NCI-H82 treated with DMSO at 0.1 percent for 48 hours (cell line): Measurements from ENCODE around the gene ADAM12.
"Not testable (repeated sequence)": the region's sequence is repeated elsewhere in the genome, so short reads cannot be mapped to it uniquely, and the experiment has no call there.

Experiments
- DNase-seq: peaks from one replicate; lab custom pipeline; 2025; ENCODE audit not compliant: unreplicated experiment; lab: John Stamatoyannopoulos, UW

Gene ADAM12

DNA sequence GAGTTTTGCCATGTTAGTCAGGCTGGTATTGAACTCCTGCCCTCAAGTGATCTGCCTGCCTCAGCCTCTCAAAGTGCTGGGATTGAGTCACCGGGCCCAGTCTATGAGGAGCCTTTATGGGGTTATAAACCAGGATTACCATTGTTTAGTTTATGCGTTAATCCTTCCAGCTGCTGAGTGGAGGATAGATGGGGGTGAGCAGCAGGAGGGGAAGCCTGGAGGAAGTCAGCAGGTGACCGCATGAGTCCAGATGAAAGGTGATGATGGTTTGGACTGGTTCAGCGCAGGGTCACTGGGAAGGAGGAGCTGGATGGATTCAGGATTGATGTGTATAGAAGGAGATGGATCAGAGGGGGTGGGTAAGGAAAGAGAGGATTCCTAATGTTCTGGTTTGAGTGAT lies 197.1 kb downstream of the ADAM12 start:
- DNase-seq = no peak

- no peak for DNase-seq
Measured at GRCh38 chr10:126188679-126189200, 199.5 kb downstream of the ADAM12 start.

DNA sequence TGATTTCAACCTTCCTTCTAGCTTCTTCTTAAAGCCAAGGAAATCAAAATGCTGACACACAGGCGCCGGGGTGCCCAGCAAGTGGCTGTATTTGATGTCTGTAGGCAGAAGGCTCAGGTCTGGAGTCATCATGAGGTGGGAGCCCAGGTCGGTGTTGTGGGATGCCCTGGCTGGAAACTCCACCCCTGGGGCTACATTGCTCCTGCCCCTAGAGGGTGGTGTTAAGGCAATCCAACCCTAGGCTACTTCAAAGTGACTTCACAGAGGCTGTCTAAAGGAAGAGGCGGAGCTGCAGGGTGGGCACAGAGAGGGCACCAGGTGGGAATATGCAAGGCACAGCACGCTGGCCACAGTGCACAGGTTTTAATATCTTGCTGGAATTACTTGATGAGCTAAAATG lies 200.9 kb downstream of the ADAM12 start:
- DNase-seq = no peak

GRCh38 chr10:126186766-126187165 lies 201.5 kb downstream of the ADAM12 start:
- no peak for DNase-seq

DNA sequence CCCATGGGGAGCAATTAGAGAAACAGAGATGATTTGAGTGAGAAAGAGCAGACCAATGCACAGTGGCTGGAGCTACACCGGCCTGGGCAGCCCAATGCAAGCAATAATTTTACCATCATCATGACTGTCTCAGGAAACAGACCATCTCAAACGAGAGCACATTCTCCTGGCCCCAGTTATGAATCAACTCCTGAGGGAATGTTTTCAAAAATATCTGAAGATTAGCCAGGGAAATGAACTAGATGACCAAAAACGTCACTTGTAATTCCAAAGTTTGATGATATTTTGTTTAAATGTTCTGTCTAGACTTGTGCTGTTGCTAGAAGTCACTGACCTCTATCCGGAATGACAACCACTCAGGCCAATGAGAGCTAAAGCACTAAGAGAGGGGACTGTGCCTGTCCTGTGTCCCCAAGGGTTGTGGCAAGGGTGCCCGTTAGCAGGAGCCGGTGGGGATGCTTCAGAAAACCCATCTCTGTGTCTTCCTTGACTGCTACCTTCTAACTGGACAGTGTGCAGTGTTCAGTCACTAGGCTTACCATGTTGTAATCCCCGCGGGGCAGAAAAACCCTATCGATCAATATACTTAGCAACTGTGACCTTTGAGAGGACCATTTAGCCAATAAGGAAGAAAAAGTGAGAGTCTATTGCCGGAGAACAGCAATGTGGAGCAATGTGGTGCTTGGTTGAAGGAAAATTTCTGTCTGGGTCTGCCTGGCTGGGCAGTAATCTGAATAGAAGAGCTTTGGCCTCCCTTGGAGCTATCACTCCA lies 202.4 kb downstream of the ADAM12 start:
- DNase-seq = no peak

GRCh38 chr10:126181626-126182025 lies 206.7 kb downstream of the ADAM12 start:
- no peak for DNase-seq

- no peak for DNase-seq
Measured at GRCh38 chr10:126179637-126180036, 208.6 kb downstream of the ADAM12 start.

- no peak for DNase-seq
Measured at GRCh38 chr10:126177417-126178030, 210.8 kb downstream of the ADAM12 start.

- DNase-seq = no peak
Measured at GRCh38 chr10:126175641-126176262, 212.5 kb downstream of the ADAM12 start.

DNA sequence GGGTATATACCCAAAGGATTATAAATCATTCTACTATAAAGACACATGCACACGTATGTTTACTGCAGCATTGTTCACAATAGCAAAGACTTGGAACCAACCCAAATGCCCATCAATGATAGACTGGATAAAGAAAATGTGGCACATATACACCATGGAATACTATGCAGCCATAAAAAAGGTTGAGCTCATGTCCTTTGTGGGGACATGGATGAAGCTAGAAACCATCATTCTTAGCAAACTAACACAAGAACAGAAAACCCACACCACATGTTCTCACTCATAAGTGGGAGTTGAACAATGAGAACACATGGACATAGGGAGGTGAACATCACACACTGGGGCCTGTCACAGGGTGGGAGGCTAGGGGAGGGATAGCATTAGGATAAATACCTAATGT lies 215.5 kb downstream of the ADAM12 start:
- not testable (repeated sequence) for DNase-seq

- DNase-seq = no peak
Measured at GRCh38 chr10:126171555-126171954, 216.7 kb downstream of the ADAM12 start.

DNA sequence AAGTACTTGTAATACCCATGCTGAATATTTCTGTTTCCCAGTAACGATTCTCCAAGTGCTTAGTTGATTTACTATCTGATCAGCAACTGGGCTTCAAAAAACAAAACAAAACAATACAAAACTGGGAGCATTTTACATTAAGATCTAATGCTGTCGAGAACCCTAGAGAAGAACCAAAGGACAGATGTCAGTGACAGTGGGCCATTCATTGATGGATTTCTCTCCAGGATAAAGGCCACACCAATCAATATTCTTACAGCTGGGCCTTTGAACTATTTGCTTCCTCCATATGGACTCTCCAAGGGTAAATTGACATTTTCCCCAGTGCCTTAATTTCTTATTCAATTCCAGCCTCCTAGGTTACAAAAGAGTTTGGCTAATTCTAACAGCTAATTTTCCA lies 217.5 kb downstream of the ADAM12 start:
- DNase-seq = no peak

- DNase-seq = no peak
Measured at GRCh38 chr10:126170371-126170770, 217.9 kb downstream of the ADAM12 start.

DNA sequence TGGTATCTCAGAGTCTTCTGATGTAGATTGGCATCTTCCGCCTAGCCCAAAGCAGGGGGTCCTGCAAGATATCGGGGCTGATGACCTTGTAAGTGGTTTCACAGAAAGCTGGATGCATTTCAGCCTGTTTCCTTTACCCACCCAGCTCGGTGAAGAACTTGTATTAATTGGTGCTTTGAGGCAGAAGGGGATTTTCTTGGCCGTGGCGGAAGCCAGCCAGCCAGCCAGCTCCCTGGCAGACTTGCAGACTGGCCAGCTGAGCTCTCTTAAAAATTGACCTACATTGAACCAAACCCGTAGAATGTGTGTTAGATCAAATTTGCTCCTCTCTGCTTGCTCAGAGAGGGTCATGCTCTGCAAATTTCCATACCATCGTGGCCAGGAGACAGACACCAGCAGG lies 218.4 kb downstream of the ADAM12 start:
- DNase-seq = no peak

- DNase-seq = no peak
Measured at GRCh38 chr10:126166797-126167196, 221.5 kb downstream of the ADAM12 start.

DNA sequence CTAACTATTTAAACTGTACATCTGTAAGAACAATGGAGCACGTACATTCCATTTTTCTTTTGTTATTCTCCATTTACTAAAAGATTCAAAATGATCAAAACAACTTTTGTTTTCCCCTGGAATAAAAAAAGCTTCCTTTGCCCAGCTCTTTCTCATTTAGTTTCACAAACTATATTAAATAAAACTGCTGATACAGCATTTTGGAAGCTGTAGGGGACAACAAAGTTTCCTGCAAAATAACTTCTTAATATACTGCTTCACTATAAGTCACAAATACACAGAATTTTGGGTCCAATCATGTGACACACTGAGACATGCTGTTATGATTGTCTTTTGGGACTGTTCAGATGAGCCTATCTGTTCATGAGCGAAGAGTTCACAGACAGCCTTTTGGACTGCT lies 222.4 kb downstream of the ADAM12 start:
- no peak for DNase-seq

- DNase-seq = no peak
Measured at GRCh38 chr10:126163506-126163905, 224.8 kb downstream of the ADAM12 start.

- no peak for DNase-seq
Measured at GRCh38 chr10:126161691-126162090, 226.6 kb downstream of the ADAM12 start.

- no peak for DNase-seq
Measured at GRCh38 chr10:126160971-126161630, 227.2 kb downstream of the ADAM12 start.

DNA sequence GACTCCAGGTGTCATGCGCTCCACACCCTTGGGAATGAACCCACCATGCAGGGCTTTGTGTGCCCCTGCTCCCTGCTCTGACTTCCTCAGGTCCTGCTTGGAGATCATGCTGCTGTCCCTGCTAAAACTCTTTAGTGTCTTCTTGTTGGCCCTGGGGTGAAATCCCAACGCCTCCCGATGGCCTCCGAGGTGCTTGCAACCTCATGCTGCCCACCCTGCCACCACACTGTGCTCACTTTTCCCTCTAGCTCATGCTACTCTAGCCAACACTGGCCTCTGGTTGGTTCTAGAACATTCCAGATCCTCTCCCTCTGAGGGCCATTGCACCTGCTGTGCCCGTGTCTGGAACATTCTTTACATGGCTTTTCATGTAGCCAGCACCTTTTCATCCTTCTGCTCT lies 227.7 kb downstream of the ADAM12 start:
- no peak for DNase-seq

DNA sequence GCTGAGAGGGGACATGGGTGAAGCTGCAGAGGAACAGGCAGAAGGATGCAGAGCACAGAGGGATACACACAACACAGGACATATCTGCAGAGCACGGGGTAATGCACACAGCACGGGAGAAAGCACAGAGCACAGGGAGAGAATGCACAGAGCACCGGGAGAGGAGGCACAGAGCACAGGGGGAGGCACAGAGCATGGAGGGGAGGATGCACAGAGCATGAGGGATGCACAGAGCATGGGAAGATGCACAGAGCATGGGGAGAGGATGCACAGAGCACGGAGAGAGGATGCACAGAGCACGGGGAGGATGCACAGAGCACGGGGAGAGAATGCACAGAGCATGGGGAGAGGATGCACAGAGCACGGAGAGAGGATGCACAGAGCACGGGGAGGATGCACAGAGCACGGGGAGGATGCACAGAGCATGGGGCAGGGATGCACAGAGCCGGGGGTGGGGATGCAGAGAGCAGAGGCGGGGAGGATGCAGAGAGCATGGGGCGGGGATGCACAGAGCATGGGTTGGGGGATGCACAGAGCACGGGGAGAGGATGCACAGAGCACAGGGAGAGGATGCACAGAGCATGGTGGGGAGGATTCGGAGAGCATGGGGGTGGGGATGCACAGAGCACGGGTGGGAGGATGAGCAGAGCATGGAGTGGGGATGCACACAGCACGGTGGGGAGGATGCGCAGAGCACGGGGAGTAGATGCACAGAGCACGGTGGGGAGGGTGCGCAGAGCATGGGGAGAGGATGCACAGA lies 230.0 kb downstream of the ADAM12 start:
- no peak for DNase-seq
